Activated CD4-positive, alpha-beta T cell treated with anti-CD3 and anti-CD28 coated beads, Interleukin-2, amount 10 ng/mL, durations not matched to agents 24 days and 14 days (primary cell): ENCODE results near the gene SASS6. TPM values are rescaled to one million over a fixed set of nuclear protein-coding genes. Genes with fewer than 3 reads are reported as not detected.
"Not testable (repeated sequence)": the region's sequence is repeated elsewhere in the genome, so short reads cannot be mapped to it uniquely, and the experiment has no call there.

Experiments used
- DNase-seq: peaks from one replicate; pipeline ENCODE4 v3.0.0; 2022
- H3K27ac Mint-ChIP-seq: one replicate; pipeline ENCODE4 v1.8.0; 2022; ENCODE audit warnings: mild to moderate bottlenecking, mixed read lengths
- H3K27me3 Mint-ChIP-seq: one replicate; pipeline ENCODE4 v1.8.0; 2022; ENCODE audit warnings: mixed read lengths
- H3K36me3 Mint-ChIP-seq: one replicate; pipeline ENCODE4 v1.8.0; 2022; ENCODE audit warnings: low read depth, mild to moderate bottlenecking, mixed read lengths
- H3K4me1 Mint-ChIP-seq: one replicate; pipeline ENCODE4 v1.8.0; 2021; ENCODE audit warnings: mixed read lengths
- H3K4me3 Mint-ChIP-seq: one replicate; pipeline ENCODE4 v1.8.0; 2022; ENCODE audit warnings: mild to moderate bottlenecking, moderate library complexity, mixed read lengths
- H3K9me3 Mint-ChIP-seq: one replicate; pipeline ENCODE4 v1.8.0; 2021; ENCODE audit warnings: mixed read lengths
- intact Hi-C: fragments of 100-400 bp; cut with micrococcal nuclease; formaldehyde crosslinking; loops from one replicate; pipeline ENCODE4 v1.15.1; 2023
- total RNA-seq: library from RNA; stranded (reverse); gene quantifications from 2 replicates; pipeline ENCODE4 v1.2.3, GENCODE V29; 2022

The SASS6 gene
- total RNA-seq, 1 donor from 2014 or later = 17.2 TPM

- Mint-ChIP-seq H3K27ac (no peak overlapping the region), H3K4me3 (no peak overlapping the region), H3K9me3 (peaks cover 3% of the 10 kb centered on the region), H3K4me1 (peaks cover 38% of the 10 kb centered on the region), H3K36me3 (peaks cover 37% of the 10 kb centered on the region), H3K27me3 (no peaks in the 10 kb centered on the region)
- intact Hi-C loops = loop anchor here (5.0 kb wide), 1 partner anchor 36 kb away; no protein-coding TSS in a partner anchor
- DNase-seq = no peak
Measured at GRCh38 chr1:100051401-100051800, 81.3 kb downstream of the SASS6 start.

DNA sequence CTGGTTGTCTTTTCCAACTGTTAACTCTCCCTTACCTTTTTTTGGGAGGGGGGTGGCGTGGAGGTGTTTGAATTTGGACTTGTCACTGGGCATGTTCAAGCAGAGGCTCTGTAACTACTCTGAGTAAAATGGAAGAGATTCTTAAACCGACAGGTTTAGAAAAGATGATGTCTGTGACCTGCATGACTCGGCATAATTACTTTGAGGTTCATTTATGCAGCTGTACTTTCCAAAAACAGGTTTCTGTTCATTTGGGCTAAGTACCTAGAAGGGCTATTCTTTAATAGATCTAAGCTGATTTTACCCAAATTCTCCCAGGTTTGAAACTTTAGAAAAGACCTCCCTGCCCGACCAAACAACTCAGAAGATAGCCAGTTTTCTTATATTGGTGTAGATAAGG, 82.6 kb downstream of the SASS6 start:
- no peak for DNase-seq
- Mint-ChIP-seq H3K36me3 (peaks cover 38% of the 10 kb centered on the region), H3K4me3 (no peak overlapping the region), H3K4me1 (peaks cover 40% of the 10 kb centered on the region), H3K27ac (peak overlapping the region; percentile 27), H3K27me3 (no peaks in the 10 kb centered on the region), H3K9me3 (peaks cover 3% of the 10 kb centered on the region)
- intact Hi-C loops = loop anchor here (5.0 kb wide), 1 partner anchor 37 kb away; no protein-coding TSS in a partner anchor

- peaks cover 51% of the 10 kb centered on the region for H3K4me1 Mint-ChIP-seq
- DNase-seq, H3K27me3 Mint-ChIP-seq, intact Hi-C loops, H3K9me3 Mint-ChIP-seq: not testable (repeated sequence)
- H3K36me3 Mint-ChIP-seq = peaks cover 47% of the 10 kb centered on the region
- H3K4me3 Mint-ChIP-seq = peak overlapping the region; percentile 80
- H3K27ac Mint-ChIP-seq = peak overlapping the region; percentile 87
Measured at GRCh38 chr1:100047235-100047708, 85.5 kb downstream of the SASS6 start.

GRCh38 chr1:100045206-100045605, 87.5 kb downstream of the SASS6 start:
- no peak for DNase-seq
- H3K9me3 Mint-ChIP-seq = peaks cover 3% of the 10 kb centered on the region
- peak overlapping the region; percentile 5 for H3K27ac Mint-ChIP-seq
- peaks cover 44% of the 10 kb centered on the region for H3K36me3 Mint-ChIP-seq
- peaks cover 59% of the 10 kb centered on the region for H3K4me1 Mint-ChIP-seq
- no peak overlapping the region for H3K4me3 Mint-ChIP-seq
- no peaks in the 10 kb centered on the region for H3K27me3 Mint-ChIP-seq
- intact Hi-C loops = no loop called here

DNA sequence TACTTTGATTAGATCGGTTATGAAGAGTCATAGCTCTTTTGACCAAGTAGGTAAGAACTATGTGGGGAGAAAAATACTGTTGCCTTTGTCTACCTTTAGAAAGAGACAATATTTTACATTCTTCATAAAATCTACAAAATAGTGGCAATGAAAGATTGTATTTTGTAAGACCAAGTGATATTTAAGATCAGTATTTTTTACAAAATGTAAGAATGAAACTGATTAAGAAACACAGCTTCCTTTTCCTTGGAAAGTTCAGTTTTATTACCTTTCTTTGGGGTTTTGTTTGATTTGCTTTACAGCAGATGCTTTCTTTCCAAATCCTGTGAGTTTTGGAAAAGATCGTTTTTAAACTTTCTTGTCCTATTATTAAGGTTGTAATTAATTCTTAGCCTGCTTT, 93.1 kb downstream of the SASS6 start:
- H3K27me3 Mint-ChIP-seq = no peaks in the 10 kb centered on the region
- intact Hi-C loops = loop anchor here (2.0 to 10.0 kb wide), 6 partner anchors 208 to 1248 kb away; partner anchors contain the start of genes DBT, EXTL2 and SLC30A7
- H3K36me3 Mint-ChIP-seq = peaks cover 40% of the 10 kb centered on the region
- no peaks in the 10 kb centered on the region for H3K9me3 Mint-ChIP-seq
- peak overlapping the region; percentile 94 for H3K4me3 Mint-ChIP-seq
- H3K27ac Mint-ChIP-seq = peak overlapping the region; percentile 95
- no peak for DNase-seq
- peaks cover 46% of the 10 kb centered on the region for H3K4me1 Mint-ChIP-seq

DNA sequence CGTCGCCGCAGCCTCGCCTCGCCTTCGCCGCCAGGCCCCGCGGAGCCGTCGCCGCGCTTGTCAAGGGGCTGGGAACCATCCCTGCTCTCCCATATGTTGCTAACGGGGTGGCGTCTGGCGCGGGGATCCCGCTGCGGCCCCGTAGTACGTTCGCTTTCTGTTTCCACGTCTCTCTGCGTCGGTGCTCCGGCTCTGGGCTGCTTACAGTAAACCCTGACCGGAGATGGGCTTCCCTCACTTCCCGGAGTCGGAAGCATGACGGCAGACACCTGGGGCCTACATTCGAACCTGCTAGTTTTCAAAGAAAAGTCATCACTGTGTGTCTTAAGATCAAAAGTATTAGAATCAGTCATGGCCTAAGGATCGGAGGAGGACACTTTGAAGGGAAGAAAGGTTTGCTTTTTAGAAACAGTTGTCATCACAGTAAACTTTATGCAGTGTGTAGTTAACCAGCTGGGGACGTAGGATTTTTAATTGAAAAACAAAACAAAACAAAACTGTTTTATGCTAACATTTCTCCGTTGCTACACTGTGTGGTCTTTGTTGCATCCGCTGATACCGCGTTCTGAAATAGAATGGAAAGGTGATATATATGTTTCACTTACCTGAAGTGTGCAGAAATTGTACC, 94.0 kb downstream of the SASS6 start:
- H3K36me3 Mint-ChIP-seq = peaks cover 32% of the 10 kb centered on the region
- H3K27ac Mint-ChIP-seq = peak overlapping the region; percentile 95
- intact Hi-C loops = loop anchor here (1.0 to 10.0 kb wide), 11 partner anchors 8 to 1249 kb away; partner anchors contain the start of genes AGL, CDC14A, DBT and EXTL2
- no peaks in the 10 kb centered on the region for H3K27me3 Mint-ChIP-seq
- peaks cover 47% of the 10 kb centered on the region for H3K4me1 Mint-ChIP-seq
- H3K9me3 Mint-ChIP-seq = no peaks in the 10 kb centered on the region
- DNase-seq = peak; percentile 95
- H3K4me3 Mint-ChIP-seq = peak overlapping the region; percentile 94

DNA sequence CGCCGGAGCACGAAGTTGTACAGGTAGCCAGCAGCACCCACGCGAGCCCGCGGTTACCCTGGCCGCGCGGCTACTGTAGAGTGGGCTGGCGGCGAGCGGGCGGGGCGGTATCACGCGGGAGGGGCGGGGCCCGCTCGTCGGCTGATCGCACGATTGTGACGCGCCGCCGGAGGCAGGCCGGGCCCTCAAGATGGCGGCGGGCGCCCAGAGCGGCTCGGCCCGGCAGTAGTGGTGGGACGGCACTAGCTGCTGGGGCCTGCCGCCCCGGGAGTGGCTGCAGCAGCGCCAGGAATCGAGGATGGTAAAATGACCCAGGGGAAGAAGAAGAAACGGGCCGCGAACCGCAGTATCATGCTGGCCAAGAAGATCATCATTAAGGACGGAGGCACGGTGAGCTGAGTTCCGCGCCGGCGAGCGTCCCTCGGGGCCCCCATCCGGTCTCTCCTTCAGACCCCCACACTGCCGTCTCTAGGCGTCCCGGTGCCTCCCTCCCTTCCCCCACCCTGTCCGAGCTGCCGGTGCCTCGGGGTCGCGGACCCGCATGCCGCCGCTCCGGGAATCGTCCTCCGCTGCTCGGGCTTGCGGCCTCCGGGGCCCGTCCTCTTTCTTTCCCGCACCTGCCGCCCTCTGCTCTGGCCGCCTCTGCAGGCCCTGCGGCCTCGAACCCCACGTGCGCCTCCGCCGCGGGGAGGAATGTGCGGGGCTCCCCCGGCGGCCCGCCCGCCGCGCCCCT, 94.6 kb downstream of the SASS6 start:
- intact Hi-C loops = loop anchor here (1.0 to 10.0 kb wide), 12 partner anchors 8 to 1249 kb away; partner anchors contain the start of genes AGL, CDC14A, DBT and EXTL2
- peaks cover 44% of the 10 kb centered on the region for H3K4me1 Mint-ChIP-seq

GRCh38 chr1:100037656-100037926, 95.1 kb downstream of the SASS6 start:
- H3K4me1 Mint-ChIP-seq = peaks cover 40% of the 10 kb centered on the region
- no peaks in the 10 kb centered on the region for H3K27me3 Mint-ChIP-seq
- intact Hi-C loops = loop anchor here (1.0 to 10.0 kb wide), 6 partner anchors 67 to 1250 kb away; partner anchors contain the start of genes DBT, EXTL2 and SLC30A7
- H3K36me3 Mint-ChIP-seq = peaks cover 25% of the 10 kb centered on the region
- no peak for DNase-seq
- H3K4me3 Mint-ChIP-seq = peak overlapping the region; percentile 94
- no peaks in the 10 kb centered on the region for H3K9me3 Mint-ChIP-seq
- H3K27ac Mint-ChIP-seq = peak overlapping the region; percentile 95

More for the DNA sequence above, 94.6 kb downstream of the SASS6 start:
- H3K9me3 Mint-ChIP-seq = no peaks in the 10 kb centered on the region
- H3K27ac Mint-ChIP-seq = peak overlapping the region; percentile 95
- peak overlapping the region; percentile 94 for H3K4me3 Mint-ChIP-seq
- peak; percentile 97 for DNase-seq
- peaks cover 28% of the 10 kb centered on the region for H3K36me3 Mint-ChIP-seq
- H3K27me3 Mint-ChIP-seq = no peaks in the 10 kb centered on the region

GRCh38 chr1:100036718-100037655, 95.7 kb downstream of the SASS6 start:
- Mint-ChIP-seq H3K36me3 (peaks cover 24% of the 10 kb centered on the region), H3K9me3 (no peaks in the 10 kb centered on the region), H3K4me1 (peaks cover 35% of the 10 kb centered on the region), H3K27ac (peak overlapping the region; percentile 95), H3K4me3 (peak overlapping the region; percentile 94), H3K27me3 (no peaks in the 10 kb centered on the region)
- DNase-seq = peak; percentile 63
- intact Hi-C loops = loop anchor here (1.0 to 10.0 kb wide), 6 partner anchors 67 to 1250 kb away; partner anchors contain the start of genes DBT, EXTL2 and SLC30A7

- Mint-ChIP-seq H3K36me3 (peaks cover 21% of the 10 kb centered on the region), H3K4me3 (no peak overlapping the region)
Measured at GRCh38 chr1:100035214-100035613, 97.5 kb downstream of the SASS6 start.

DNA sequence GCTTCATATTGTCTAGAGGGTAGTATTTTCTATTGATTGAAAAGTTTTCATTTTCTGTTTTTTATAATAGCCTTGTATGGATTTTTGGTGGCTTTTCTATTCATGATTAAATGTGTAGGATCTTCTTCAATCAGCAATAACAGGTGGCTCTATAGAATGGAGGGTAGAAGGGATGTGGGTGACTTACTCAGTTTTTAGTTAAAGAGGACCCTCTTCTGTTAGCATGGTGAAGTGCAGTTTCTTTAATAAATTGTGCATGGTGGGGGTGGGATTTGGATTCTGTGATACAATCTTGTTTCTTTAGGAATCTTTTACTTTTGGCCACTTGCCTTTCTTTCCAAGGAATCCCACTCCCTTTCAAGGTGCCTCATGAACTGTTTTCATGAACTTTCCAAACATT, 98.3 kb downstream of the SASS6 start:
- H3K4me3 Mint-ChIP-seq = no peak overlapping the region
- no peak for DNase-seq
- H3K36me3 Mint-ChIP-seq = peaks cover 17% of the 10 kb centered on the region
- no peak overlapping the region for H3K27ac Mint-ChIP-seq
- intact Hi-C loops = loop anchor here (1.0 to 10.0 kb wide), 2 partner anchors 226 to 860 kb away; partner anchors contain the start of genes EXTL2 and SLC30A7
- H3K27me3 Mint-ChIP-seq = no peaks in the 10 kb centered on the region
- peaks cover 23% of the 10 kb centered on the region for H3K4me1 Mint-ChIP-seq
- no peaks in the 10 kb centered on the region for H3K9me3 Mint-ChIP-seq

More at GRCh38 chr1:100035214-100035613, 97.5 kb downstream of the SASS6 start:
- no peaks in the 10 kb centered on the region for H3K27me3 Mint-ChIP-seq
- DNase-seq = no peak
- H3K4me1 Mint-ChIP-seq = peaks cover 27% of the 10 kb centered on the region
- intact Hi-C loops = loop anchor here (5.0 to 10.0 kb wide), 5 partner anchors 212 to 1252 kb away; partner anchors contain the start of genes DBT, EXTL2 and SLC30A7
- no peak overlapping the region for H3K27ac Mint-ChIP-seq
- no peaks in the 10 kb centered on the region for H3K9me3 Mint-ChIP-seq
